Measurements from ENCODE around the gene FAM107B.

FAM107B gene

DNA sequence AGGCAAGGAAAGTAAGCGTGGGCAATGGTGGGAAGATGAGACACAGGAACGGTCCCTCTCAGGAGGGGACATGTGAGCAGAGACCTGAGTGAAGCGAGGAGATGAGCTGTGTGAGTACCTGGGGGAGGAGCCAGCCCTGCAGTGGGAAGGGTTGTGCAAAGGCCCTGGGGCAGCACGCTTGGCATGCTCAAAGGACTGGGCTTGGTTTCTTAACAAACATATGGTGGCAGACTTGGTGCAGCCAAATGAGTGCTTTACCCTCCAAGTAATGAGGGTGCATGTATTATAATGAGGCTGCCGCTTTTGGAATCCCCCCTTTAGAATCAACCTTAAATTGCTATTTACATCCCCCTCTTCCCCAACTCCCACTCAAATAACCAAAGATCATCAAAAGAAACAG lies 291.3 kb downstream of the FAM107B start:
- TF ChIP-seq TAF1 (IDR thresholded peaks at IDR 0.05; ENCODE audit: borderline replicate concordance, insufficient read depth, low read length) (no peak), REST (IDR thresholded peaks at IDR 0.05; ENCODE audit: insufficient read depth in 1 of 2, low read depth in 2 of 2, low read length in 2 of 2) (no peak), POLR2AphosphoS5 (IDR thresholded peaks at IDR 0.05; ENCODE audit: low read depth, low read length) (no peak), SIN3A (IDR thresholded peaks at IDR 0.05; ENCODE audit: borderline replicate concordance, insufficient read depth, low read length) (no peak), FOXP2 (optimal IDR thresholded peaks at IDR 0.05; ENCODE audit: borderline replicate concordance, extremely low read depth, extremely low read length, insufficient read depth) (no peak)

DNA sequence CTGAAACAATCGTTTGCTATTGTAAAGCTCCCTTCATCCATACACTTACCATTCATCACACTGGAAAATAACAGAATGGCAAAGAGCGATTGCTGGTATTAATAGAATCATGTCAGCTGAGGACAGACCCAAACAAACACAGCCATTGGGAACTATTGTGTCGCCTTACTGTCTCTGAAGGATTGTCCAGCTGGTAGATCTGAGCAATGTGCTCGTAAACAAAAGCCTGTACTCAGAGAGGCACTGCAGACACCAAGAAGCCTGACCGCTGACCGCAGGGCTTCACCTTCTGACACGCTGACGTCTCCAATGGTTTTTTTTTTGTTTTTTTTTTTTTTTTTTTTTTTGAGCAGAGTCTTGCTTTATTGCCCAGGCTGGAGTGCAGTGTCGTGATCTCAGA lies 292.9 kb downstream of the FAM107B start:
- TF ChIP-seq POLR2AphosphoS5 (IDR thresholded peaks at IDR 0.05; ENCODE audit: low read depth, low read length), result no peak
- no peak for TF ChIP-seq TAF1 (IDR thresholded peaks at IDR 0.05; ENCODE audit: borderline replicate concordance, insufficient read depth, low read length)
- TF ChIP-seq FOXP2 (optimal IDR thresholded peaks at IDR 0.05; ENCODE audit: borderline replicate concordance, extremely low read depth, extremely low read length, insufficient read depth), result no peak

DNA sequence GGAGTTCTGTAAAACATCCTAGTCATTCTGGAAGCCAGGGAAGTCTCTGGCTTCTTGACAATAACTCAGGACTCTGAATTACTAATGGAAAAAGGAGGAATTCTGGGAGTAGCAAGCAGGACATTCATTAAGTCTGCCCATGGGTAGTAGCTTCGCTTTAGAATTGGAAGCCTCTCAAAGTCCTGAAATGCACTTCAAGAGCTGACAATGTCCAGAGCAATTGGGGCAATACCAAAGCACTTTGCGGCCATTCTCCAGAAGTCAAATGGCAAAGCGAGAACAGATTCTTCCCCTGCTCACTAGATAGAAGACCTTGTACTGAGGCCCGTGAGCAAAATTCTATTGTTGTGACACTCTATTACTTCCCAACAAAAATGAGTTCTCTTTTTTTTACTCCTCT lies 293.7 kb downstream of the FAM107B start:
- no peak for TF ChIP-seq SIN3A (IDR thresholded peaks at IDR 0.05; ENCODE audit: borderline replicate concordance, insufficient read depth, low read length)
- no peak for TF ChIP-seq POLR2AphosphoS5 (IDR thresholded peaks at IDR 0.05; ENCODE audit: low read depth, low read length)
- no peak for TF ChIP-seq REST (IDR thresholded peaks at IDR 0.05; ENCODE audit: insufficient read depth in 1 of 2, low read depth in 2 of 2, low read length in 2 of 2)
- TF ChIP-seq TAF1 (IDR thresholded peaks at IDR 0.05; ENCODE audit: borderline replicate concordance, insufficient read depth, low read length), result no peak
- TF ChIP-seq FOXP2 (optimal IDR thresholded peaks at IDR 0.05; ENCODE audit: borderline replicate concordance, extremely low read depth, extremely low read length, insufficient read depth), result no peak

GRCh38 chr10:14478604-14479003 lies 296.1 kb downstream of the FAM107B start:
- TF ChIP-seq FOXP2 (optimal IDR thresholded peaks at IDR 0.05; ENCODE audit: borderline replicate concordance, extremely low read depth, extremely low read length, insufficient read depth), result no peak
- TF ChIP-seq POLR2AphosphoS5 (IDR thresholded peaks at IDR 0.05; ENCODE audit: low read depth, low read length), result no peak
- TF ChIP-seq SIN3A (IDR thresholded peaks at IDR 0.05; ENCODE audit: borderline replicate concordance, insufficient read depth, low read length), result no peak
- no peak for TF ChIP-seq TAF1 (IDR thresholded peaks at IDR 0.05; ENCODE audit: borderline replicate concordance, insufficient read depth, low read length)
- TF ChIP-seq REST (IDR thresholded peaks at IDR 0.05; ENCODE audit: insufficient read depth in 1 of 2, low read depth in 2 of 2, low read length in 2 of 2), result no peak

DNA sequence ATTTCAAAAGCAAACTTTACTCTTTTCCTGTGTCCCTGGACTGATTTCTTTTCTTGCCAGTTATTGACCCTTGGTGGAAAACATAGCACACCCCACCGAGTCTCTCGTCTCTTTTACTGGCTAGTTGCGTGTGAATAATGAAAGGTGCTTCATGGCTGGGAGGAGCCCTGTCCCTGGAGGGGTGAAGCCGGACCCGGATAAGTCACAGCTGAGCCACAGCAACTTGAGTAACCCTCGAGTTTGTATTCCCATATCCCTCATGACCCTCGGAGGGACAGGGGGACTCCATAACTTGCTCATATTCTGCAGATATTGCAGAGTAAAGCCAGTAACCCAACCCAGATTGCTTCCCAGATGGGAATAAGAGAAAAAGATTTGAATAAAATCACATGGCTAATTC lies 296.5 kb downstream of the FAM107B start:
- no peak for TF ChIP-seq TAF1 (IDR thresholded peaks at IDR 0.05; ENCODE audit: borderline replicate concordance, insufficient read depth, low read length)
- TF ChIP-seq REST (IDR thresholded peaks at IDR 0.05; ENCODE audit: insufficient read depth in 1 of 2, low read depth in 2 of 2, low read length in 2 of 2), result no peak
- TF ChIP-seq FOXP2 (optimal IDR thresholded peaks at IDR 0.05; ENCODE audit: borderline replicate concordance, extremely low read depth, extremely low read length, insufficient read depth), result no peak
- no peak for TF ChIP-seq POLR2AphosphoS5 (IDR thresholded peaks at IDR 0.05; ENCODE audit: low read depth, low read length)
- TF ChIP-seq SIN3A (IDR thresholded peaks at IDR 0.05; ENCODE audit: borderline replicate concordance, insufficient read depth, low read length), result no peak

All from PFSK-1 (cell line).